ENCODE results near the gene CAMKK1.

DNA sequence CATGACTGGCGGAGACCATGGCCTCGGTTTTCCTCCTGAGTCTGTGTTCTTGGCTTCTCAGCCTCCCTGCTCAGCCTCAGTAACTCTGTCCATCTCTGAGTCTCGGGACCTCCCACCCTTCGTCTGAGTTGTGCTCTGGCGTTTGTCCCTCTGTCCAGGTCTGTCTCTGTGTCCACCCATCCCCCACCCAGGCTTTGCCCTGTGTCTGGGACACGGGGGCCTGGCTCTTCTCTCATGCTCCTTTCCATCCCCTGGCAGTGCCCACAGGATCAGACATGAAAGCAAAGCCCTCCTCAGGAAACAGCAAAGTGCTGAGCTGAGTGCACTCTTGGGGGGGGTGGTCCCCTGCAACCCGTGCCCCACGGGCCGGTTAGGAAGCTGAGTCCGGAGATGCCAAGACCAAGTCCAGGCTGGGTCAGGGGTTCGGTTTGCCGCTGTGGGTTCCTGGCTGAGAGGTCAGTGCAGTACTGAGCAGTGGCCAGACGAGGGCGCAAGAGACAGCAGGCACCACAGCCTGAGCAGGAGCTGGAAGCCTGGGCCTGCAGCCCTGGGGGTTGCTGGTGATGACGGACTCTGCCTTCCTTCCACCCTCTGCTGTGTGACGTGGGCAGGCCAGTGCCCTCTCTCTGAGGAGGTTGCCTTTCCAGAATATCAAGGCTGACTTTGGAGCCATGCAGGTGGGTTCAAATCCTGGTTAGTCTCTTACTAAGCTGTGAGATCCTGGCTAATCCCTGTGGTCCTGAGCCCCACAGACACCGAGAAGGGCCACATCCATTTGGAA is 20.9 kb upstream of the CAMKK1 start:
- TF ChIP-seq, protein P1, sequence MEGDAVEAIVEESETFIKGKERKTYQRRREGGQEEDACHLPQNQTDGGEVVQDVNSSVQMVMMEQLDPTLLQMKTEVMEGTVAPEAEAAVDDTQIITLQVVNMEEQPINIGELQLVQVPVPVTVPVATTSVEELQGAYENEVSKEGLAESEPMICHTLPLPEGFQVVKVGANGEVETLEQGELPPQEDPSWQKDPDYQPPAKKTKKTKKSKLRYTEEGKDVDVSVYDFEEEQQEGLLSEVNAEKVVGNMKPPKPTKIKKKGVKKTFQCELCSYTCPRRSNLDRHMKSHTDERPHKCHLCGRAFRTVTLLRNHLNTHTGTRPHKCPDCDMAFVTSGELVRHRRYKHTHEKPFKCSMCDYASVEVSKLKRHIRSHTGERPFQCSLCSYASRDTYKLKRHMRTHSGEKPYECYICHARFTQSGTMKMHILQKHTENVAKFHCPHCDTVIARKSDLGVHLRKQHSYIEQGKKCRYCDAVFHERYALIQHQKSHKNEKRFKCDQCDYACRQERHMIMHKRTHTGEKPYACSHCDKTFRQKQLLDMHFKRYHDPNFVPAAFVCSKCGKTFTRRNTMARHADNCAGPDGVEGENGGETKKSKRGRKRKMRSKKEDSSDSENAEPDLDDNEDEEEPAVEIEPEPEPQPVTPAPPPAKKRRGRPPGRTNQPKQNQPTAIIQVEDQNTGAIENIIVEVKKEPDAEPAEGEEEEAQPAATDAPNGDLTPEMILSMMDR (IDR thresholded peaks at IDR 0.05) = peak; percentile 94 to 99 (median 97)
- TF ChIP-seq EP300 (IDR thresholded peaks at IDR 0.05) (no peak), POLR2A (IDR thresholded peaks at IDR 0.05; ENCODE audit: low read depth) (no peak), POLR2AphosphoS5 (IDR thresholded peaks at IDR 0.05) (peak in 1 of 2 donors; percentile 50)
